Muscle of back (tissue), 11 donors: ENCODE results near the gene FUBP3. TPM values are rescaled to one million over a fixed set of nuclear protein-coding genes. Genes with fewer than 3 reads are reported as not detected.

ENCODE experiments used
- DNase-seq, 3 donors: peaks; one replicate each; pipeline versions ENCODE4 v3.0.0 to v3.0.0-alpha.2; 2013
- polyA plus RNA-seq, 10 donors: library from polyadenylated mRNA; unstranded; fragments of 120-200 nt; gene quantifications; one replicate each; pipeline ENCODE4 v1.2.1, GENCODE V29; 2013; ENCODE audit not compliant: insufficient read length in 10 of 10

FUBP3 gene
- polyA plus RNA-seq, 10 donors: 33.5 to 51.2 (median 43.2) TPM

DNA sequence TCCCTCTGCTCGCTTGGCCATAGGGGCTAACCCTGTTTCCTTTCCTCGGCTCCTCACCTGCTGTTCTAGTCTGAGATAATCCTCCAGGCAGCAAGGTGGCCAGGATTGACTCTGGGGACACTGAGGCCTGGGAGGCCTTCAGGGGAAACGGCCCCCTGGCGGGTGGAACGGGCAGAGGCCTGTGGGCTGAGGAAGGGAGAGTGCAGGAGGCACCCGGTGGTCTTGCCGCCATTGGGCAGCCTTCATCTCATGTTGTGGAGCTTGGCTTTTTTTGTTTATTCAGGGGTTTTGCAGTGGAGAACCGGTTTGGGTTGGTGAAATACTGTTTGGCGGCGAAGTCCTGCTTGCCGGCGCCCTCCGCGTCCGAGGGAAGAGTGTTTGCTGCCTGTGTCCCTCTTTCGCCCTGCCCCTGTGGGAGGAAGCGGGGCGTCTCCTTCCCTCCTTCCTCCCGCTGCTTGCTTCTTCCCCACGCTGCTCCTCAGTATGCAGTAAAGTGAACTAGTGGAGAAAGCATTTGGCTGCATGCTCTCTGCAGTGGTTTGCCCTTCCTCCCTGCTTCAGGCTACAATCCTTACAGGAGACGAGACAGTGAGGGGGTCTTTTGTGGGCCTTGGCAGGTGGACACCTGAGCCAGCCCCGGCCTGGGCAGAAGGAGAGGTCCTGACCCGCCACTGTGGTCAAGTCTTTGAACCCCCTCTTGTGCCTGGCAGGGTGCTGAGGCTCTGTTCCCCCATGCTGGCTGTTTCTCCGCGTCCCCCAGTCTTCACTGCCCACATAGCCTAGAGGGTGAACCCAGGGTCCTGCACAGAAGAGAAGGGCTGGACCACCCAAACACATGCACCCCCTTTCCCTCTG is 54.2 kb downstream of the FUBP3 start:
- no peak for DNase-seq

DNA sequence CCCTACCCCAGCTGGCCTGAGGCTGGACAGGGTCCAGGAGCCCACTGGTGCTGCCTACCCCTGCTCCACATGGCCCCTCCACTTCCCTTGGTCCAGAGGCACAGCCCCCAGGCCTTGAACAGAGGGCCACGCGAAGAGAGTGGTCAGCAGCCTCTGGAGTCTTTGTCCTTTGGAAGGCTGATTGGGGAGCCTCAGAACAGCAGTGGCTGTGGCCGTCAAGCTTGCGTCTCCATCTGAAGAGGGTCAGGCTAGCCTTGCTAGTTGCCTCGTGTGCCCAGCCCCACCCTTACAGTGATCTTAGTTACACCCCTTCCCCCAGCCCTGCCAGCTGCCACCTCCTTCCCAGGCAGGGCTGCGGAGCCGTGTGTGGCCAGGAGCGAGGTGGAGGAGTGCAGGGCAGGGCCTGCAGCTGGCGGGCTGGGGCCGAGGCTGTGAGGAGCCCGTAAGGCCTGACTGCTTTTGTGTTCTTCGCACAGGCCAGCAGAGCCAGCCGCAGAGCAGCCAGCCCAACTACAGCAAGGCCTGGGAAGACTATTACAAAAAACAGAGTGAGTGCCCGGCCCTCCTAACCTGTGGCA is 54.9 kb downstream of the FUBP3 start:
- DNase-seq: no peak

DNA sequence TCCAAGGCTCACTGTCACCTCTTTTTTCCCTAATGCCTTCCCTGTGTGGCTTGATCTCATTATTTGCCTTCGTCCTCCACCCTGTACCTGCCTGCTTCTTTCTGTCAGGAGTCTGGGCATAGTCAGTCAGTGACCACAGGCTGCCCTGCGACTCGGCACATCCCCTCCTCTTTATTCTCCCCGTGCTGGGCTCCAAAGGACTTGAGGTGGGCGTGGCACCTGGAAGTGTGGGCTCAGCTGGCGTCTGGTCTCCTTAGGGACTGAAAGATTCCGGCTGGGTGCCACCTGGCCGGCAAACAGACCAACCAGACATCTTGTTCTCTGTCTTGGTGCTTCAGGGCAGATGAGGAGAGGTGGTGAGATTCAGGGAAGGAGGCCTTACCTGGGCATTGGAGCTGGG is 55.4 kb downstream of the FUBP3 start:
- no peak for DNase-seq

DNA sequence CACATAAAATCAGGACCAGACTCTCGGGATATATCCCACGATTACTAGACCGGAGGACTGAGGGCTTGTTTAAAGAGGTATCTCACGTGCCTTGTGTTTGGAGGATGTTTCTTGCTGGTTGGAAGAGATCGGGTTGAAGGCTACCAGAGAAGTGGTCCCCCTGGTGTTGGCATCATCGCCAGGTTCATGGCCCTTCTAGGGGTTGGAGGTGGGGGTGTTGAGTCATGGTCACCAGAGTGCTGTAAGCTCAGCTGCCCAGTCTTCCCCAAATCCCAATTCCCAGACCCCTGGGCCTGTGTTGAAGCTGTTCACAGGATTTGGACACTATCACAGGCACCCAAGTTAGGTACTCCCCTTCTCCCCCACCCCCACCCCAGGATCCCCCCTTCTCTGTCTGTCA is 55.9 kb downstream of the FUBP3 start:
- DNase-seq: no peak

DNA sequence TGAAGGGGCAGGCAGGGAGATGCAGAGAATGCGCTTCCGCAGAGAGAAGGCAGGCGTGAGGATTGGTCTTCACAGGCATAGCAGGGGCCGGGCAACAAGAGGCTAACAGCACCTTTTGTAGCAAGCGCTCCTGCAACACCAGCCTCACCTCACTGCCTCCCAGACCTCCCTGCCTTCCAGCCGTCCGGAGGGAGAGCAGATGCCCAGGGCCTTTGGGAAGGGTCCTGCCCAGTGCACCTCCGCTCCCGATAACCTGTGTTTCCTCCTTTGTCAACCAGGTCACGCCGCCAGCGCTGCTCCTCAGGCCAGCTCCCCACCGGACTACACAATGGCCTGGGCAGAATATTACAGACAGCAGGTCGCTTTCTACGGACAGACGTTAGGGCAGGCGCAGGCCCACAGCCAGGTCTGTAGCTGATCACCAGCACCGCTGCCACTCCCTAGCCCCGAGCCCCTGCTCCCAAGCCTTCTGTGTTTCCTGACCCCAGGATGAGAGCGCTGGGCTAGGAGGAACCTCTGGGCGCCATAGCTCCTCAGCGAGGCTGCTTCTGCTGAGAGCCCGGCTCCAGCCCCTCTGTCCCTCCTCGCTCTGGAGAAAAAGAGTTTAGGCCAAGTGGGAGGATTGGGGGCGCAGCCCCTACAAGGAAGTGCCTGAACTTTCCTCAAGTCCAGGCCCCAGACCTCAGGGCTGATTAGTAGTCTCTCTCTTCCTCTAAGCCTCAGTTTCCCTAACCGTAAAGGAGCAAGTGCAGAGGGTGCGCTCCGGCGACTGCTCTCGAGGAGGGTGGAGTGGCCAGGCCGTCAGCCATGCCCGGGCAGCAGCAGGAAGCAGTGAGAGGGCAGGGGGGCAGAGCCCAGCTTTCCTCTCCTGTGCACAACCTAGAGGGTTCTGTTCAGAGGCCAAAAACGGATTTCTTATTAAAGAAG is 56.6 kb downstream of the FUBP3 start:
- no peak for DNase-seq

DNA sequence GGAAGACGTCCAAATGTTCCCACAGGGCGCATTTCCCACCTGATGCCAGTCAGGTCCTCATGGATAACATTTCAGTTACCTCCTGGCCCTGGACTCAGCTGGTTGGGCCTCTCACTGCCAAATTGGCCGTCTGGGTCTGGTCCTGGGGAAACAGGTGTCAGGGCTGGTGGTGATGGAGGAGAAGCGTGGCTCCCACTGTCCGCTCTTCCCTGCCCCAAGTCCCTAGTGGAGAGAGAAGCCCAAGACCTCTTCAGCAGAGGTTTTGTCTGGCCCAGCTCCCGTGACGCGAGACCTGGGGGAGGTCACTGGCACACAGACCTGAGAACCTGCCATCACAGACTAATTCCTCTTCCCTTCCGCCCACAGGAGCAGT is 57.3 kb downstream of the FUBP3 start:
- no peak for DNase-seq

DNA sequence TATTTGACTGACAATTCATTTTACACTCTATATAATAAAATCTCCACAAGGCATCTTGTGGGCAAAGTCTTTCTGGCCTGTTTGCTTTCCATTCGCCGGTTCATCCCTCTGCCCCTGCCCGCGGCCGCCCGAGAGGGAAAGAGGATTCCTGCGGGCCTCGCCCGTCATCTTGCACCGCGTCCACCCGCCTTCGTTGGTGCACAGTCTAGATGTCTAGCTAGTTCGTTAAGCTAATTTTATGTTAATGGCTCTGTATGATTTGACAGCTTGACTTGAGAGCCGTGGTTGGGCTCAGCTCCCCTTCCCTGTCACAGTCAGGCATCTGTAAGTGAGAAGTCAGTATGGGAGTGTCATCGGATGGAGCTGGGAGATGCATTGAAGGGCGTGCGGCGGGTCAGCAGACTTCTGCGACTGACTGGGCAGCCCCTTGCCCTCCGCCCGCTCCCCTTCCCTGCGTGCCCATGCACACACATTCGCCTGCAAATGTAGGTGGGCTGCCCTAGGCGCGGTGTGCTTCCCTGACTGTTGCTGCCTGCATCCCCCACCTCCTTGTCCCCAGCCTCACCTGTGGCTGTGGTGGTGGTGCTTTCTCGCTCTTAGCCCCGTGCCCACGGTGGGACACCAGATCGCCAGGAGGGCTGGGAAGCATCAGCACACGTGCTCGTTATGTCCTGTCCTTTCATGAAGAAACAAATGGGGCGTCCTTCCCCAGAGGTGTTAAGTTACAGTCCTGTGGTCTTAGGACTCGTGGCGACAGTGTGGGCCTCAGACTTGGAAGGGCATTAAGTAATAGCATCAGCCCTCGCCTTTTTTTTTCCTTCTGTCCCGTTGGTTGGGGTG is 59.1 kb downstream of the FUBP3 start:
- DNase-seq: no peak

DNA sequence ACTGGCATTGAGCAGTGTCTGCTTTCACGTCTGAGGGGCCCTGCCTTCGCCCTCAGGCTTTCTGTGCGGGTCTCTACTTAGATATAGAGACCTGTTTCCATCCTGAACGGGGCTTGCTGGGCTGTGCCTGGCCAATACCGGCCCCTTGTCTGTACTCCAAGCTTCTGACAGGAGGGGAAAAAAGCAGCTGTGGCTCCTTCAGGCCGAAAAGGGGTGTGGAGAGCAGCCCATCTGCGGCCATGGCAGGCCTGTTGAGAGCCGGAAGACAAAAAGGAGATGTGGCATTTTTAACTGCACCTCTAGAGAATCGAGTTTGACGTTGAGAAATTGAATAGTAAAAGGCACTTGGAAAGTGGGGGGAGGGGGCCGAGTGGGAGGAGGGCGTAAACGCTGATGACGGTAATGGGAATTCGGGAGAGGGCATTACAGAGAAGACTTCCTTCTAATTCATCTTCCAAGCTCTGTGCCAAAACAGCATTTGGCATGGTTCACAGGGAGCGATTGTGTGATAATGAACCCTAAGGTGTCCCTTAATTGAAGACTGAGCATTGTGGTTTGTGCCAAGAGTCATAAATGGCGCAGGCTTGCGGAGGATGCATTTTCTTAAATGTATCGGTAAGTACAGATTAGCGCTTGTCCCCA is 59.9 kb downstream of the FUBP3 start:
- DNase-seq: peak in 1 of 3 donors; percentile 12

DNA sequence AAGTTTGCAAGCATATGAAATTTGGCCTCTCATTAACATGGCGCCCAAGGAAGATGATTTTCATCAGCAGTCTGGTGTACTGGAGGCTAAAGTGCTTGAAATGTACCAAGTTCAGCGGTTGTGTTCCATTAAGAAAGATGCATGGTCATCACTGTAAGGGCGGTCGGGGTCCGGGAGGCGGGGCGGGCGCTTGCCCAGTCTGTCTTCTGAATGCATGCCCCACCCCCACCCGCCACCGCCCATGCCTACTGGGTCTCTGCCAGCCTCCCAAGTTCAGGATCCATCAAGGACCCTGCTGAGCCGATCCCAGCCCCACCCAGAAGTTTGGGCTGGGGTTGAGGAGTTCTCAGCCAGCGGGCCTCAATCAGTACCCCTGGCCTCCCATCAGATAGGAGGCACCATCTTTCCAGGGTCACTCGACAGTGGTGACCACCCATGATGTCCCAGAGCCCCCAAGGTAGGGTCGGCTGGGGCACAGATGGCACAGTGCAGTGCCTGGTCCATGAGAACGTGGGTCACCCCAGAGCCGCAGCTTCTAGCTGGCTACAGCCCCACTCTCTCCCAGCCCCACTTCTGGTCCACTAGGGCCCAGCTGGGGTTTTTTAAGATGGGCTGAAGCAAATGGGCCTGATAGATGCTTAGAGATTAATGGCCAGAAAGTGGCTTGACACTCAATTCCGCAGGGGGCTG is 60.6 kb downstream of the FUBP3 start:
- no peak for DNase-seq

DNA sequence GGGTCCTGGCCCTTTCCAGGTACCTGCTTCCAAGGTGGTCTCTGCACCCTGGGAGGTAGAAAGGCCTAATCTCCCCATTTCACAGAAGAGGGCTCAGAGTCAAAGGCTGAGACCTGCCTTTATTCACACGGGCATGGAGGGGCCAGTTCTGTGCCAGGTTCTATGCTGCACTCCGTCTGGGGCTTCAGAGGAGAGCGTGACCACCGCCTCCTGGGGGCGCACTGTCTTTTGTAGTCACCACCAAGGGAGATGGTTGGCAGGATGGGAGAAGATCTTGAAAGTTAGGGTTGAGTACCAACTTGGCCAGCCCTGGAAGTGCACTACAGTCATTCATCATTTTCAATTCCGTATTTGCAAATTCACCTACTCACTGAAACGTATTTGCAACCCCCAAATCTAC is 61.3 kb downstream of the FUBP3 start:
- DNase-seq: no peak

DNA sequence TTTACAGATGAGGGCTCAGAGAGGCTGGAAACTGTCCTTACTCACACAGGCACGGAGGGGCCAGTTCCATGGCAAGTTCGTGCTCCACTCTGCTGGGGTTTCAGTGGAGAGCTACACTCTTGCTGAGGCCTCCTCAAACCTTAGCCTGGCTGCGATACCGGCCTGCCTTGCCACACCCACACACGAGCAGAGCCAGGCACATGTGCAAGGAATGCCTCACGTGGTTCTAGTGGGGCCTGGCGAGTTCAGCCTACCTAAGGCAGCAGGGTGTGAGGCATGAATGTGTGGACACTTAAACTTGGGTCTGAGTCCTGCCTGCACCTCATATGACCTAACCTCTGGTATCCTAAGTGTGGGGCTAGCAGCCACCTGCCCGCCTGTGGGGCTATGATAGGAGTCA is 63.5 kb downstream of the FUBP3 start:
- no peak for DNase-seq

DNA sequence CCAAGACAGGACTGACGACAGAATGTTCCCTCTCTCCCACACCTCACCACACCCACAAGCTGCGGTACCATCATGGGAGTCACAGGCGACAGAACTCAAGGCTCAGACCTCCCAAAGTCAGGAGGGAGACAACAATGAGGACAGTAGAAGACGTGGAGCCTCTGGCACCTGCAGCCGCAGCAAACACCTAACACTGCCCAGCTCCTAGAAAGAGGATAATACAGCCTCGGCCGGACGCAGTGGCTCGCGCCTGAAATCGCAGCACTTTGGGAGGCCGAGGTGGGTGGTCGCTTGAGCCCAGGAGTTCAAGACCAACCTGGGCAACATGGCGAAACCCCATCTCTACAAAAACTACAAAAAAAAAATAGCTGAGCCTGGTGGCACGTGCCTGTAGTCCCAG is 71.8 kb downstream of the FUBP3 start:
- no peak for DNase-seq

DNA sequence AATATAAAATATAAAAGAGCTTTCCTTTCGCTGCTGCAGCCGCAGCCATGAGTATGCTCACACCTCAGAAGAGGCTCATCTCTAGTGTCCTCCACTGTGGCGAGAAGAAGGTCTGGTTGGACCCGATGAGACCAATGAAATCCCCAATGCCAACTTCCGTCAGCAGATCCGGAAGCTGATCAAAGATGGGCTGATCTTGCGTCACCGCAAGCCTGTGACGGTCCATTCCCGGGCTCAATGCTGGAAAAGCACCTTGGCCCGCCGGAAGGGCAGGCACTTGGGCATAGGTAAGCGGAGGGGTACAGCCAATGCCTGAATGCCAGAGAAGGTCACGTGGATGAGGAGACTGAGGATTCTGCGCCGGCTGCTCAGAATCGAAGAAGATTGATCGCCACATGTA is 72.4 kb downstream of the FUBP3 start:
- DNase-seq: no peak

DNA sequence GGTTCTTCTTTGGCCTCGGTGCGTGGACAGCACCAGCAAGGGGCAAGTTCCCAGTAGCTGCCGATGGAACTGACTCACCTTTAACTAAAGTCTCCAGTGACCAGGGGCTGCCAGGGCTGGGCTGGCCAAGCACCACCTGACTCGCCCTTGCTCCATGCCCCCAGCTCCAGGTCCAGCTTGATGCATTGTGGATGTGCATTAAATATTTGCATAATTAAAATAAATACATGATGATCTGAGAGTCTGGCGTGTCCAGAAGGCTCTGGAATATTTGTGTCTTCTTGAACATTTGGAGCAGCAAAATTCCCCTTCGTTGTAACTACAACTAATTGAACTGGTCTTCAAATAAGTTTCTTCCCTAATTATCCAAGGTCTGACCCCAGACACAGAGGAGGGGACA is 75.5 kb downstream of the FUBP3 start:
- no peak for DNase-seq

DNA sequence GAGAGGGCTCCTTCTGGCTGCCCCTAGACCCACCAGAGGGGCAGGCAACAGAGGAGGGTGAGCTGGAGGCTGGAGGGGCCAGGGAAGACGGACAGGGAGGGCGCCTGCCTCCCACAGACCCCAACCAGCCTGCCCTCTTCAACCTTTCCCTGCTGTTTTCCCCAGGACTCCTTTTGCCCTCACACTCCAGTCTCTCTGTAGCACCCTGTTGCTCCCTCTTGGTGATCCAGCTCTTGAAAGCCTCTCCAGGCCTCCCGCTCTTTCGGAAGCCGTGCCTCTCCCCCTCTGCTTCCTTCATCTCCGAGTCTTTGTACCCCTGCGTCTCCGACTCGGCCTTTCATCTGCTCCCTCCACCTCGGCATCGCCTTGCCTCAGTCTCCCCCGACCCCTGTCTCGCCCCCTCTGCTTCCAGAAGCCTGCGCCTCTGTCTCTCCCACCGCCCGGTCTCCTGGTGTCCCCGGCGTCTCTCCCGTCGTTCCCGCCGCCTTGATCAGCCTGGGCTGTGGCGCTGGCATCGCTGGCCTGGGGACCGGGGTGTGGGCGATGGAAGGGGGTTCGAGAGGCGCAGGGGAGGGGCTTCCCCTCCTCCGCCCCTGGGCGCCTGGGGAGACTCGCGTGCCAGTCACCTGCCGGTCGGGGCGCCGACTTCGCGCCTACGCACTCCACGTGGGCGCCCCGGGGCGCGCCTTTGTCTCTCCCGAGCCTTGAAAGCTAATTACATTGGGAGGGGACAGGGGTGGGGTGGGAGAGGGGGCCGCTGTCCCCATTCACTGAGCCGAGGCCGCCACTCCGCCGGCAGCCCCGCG is 79.7 kb downstream of the FUBP3 start:
- no peak for DNase-seq

DNA sequence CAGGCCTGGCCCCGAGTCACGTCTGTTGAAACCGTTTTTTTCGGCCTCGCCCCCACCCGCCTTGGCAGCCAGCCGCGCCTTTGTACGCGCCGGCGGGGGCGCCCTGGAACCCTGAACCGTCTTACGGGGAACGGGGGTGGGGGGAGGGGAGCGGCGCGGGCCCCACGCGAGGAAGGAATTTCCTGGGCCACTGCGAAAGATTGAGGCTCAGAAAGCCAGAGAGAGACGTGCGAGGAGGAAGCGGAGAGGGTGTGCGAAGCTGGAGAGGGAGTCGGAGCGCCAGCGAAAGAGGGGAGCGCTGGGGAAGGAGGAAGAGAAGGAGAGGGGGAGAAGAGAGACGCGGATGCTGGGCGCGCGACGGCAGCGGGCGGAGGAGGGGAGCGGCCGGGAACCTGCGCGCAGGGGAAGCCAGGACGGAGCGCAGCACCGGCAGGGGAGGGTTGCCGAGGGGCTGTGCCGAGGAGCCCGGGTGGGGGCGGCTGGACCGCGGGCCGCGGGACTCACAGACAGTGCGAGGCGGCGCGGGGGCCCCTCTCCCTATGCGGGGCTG is 80.4 kb downstream of the FUBP3 start:
- DNase-seq: peak in 1 of 3 donors; percentile 49

DNA sequence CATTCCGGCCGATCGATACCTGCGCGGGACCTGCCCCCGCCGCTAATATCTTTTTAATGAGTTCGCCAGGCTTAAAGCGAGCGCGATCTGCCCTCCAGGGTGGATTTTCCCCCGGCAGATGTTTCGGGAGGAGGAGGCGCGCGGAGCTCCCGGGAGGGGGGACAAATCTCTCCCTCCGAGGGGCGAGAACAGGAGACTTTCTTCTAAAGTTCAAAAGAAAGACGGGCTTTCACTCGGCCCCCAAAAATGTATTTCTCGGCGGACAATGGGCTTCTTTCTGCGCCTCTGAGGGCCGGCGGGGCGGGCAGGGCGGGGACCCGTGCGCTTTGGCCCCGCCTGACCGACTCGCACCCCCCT is 80.9 kb downstream of the FUBP3 start:
- DNase-seq: no peak

DNA sequence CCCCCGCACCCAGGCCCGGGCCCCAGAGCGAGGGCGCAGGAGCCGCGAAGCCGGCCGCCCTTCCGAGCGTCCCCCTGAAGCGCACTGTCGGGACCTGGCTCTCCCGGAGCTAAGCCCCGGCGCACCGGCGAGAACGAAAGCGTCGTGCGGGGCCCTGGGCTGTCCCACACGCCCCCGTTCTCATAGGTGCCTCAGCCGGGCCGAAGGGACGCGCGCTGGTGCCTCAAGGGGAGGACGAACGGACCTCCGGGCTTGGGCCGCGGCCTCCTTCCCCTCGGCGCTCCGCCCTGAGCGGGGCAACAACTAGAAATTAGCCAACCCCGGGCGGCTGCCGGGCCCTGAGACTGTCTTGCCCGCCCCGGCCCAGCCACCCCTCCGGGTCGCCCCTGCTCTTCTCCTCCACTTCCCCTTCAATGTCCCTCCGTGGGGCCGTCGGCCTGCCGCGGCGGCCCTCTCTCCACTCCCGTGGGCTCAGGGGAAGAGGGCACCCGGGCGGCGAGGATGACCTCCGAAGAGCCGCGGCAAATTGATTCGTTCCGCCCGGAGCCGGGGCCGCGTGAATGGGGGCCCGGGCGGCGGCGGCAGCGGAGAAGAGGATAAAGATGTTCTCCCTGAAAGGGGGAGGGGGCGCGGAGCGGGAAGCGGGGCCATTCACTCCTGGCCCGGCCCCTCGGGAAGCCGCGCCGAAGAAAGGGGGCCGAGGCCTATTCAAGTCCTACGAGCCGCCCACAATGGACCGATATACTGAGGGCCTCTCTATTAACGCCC is 81.5 kb downstream of the FUBP3 start:
- no peak for DNase-seq
